WTC11 (cell line): ENCODE data around the gene ZBP1. TPM values are rescaled to one million over a fixed set of nuclear protein-coding genes. Genes with fewer than 3 reads are reported as not detected.
A peak's percentile ranks its signal among the peaks of the same experiment; 100 is the strongest.

ENCODE experiments used
- ATAC-seq: fragments of 200-7000 bp; cut with Tn5 transposase; 2 replicates; pipeline ENCODE4 v1.10.0; 2021; ENCODE audit warnings: mild to moderate bottlenecking, moderate library complexity
- CTCF ChIA-PET: fragments of 300-600 bp; sonication (Branson Sonifier 250); formaldehyde crosslinking; loops from one replicate; lab custom pipeline; 2021; ENCODE audit warnings: antibody characterized with exemption; lab: Charles Lee
- POLR2A ChIA-PET: fragments of 350-600 bp; sonication (Branson Sonifier 250); formaldehyde crosslinking; loops from one replicate; lab custom pipeline; 2021; ENCODE audit warnings: antibody characterized with exemption; lab: Charles Lee
- DNase-seq: peaks from one replicate; pipeline ENCODE4 v3.0.0; 2021; ENCODE audit warnings: low spot score
- H3K27ac Mint-ChIP-seq: 2 replicates; pipeline ENCODE4 v1.8.0; 2021; ENCODE audit warnings: mixed read lengths
- H3K27me3 Mint-ChIP-seq: 2 replicates; pipeline ENCODE4 v1.8.0; 2021; ENCODE audit warnings: low read depth, mild to moderate bottlenecking, moderate library complexity, mixed read lengths
- H3K36me3 Mint-ChIP-seq: 2 replicates; pipeline ENCODE4 v1.8.0; 2021; ENCODE audit warnings: mixed read lengths
- H3K4me1 Mint-ChIP-seq: 2 replicates; pipeline ENCODE4 v1.8.0; 2022; ENCODE audit warnings: mixed read lengths
- H3K4me3 Mint-ChIP-seq: 2 replicates; pipeline ENCODE4 v1.8.0; 2021; ENCODE audit warnings: mild to moderate bottlenecking, moderate library complexity, mixed read lengths
- H3K9me3 Mint-ChIP-seq: 2 replicates; pipeline ENCODE4 v1.8.0; 2021; ENCODE audit warnings: mixed read lengths
- CBFB ChIP-seq: sonication (generic); formaldehyde crosslinking; IDR thresholded peaks from 2 replicates; pipeline ENCODE4 v1.8.1; 2022; ENCODE audit warnings: mild to moderate bottlenecking, low read depth, missing genetic modification reagents
- FOXJ3 ChIP-seq: sonication (generic); formaldehyde crosslinking; IDR thresholded peaks from 2 replicates; pipeline ENCODE4 v1.9.0; 2021; ENCODE audit warnings: missing genetic modification reagents, mild to moderate bottlenecking, borderline replicate concordance
- FOXK1 ChIP-seq: sonication (generic); formaldehyde crosslinking; IDR thresholded peaks from 2 replicates; pipeline ENCODE4 v1.8.0; 2022; ENCODE audit warnings: mild to moderate bottlenecking, moderate library complexity, missing genetic modification reagents
- IRF2 ChIP-seq: sonication (generic); formaldehyde crosslinking; IDR thresholded peaks from 2 replicates; pipeline ENCODE4 v1.8.0; 2022; ENCODE audit warnings: low read depth, missing genetic modification reagents, borderline replicate concordance
- KAT7 ChIP-seq: sonication (generic); formaldehyde crosslinking; IDR thresholded peaks from 2 replicates; pipeline ENCODE4 v1.8.1; 2023; ENCODE audit warnings: missing genetic modification reagents, mild to moderate bottlenecking, borderline replicate concordance
- NR2C2 ChIP-seq: sonication (generic); formaldehyde crosslinking; IDR thresholded peaks from 2 replicates; pipeline ENCODE4 v1.8.0; 2022; ENCODE audit warnings: mild to moderate bottlenecking, missing genetic modification reagents
- ZNF121 ChIP-seq: sonication (generic); formaldehyde crosslinking; IDR thresholded peaks from 2 replicates; pipeline ENCODE4 v1.8.0; 2023; ENCODE audit warnings: missing genetic modification reagents
- ZNF232 ChIP-seq: sonication (generic); formaldehyde crosslinking; IDR thresholded peaks from 2 replicates; pipeline ENCODE4 v1.8.0; 2022; ENCODE audit warnings: mild to moderate bottlenecking, missing genetic modification reagents
- ZNF317 ChIP-seq: sonication (generic); formaldehyde crosslinking; IDR thresholded peaks from 2 replicates; pipeline ENCODE4 v1.8.1; 2023; ENCODE audit warnings: low read depth, mild to moderate bottlenecking, moderate library complexity, missing genetic modification reagents, borderline replicate concordance
- ZNF396 ChIP-seq: fragments of 250-450 bp; sonication (Bioruptor Pico); IDR thresholded peaks from 2 replicates; pipeline ENCODE4 v1.8.0; 2021; ENCODE audit warnings: mild to moderate bottlenecking, moderate library complexity, borderline replicate concordance
- total RNA-seq: library from RNA; stranded (reverse); gene quantifications from 3 replicates; pipeline ENCODE4 v1.2.3, GENCODE V29; 2021
- TF ChIP-seq, protein P1 (sequence below): fragments of 250-450 bp; sonication (Bioruptor Pico); IDR thresholded peaks from 2 replicates; pipeline ENCODE4 v1.9.0; 2021; ENCODE audit warnings: moderate library complexity, mild to moderate bottlenecking, inconsistent platforms, borderline replicate concordance
- TF ChIP-seq, protein P2 (sequence below): sonication (generic); formaldehyde crosslinking; IDR thresholded peaks from 2 replicates; pipeline ENCODE4 v1.8.1; 2022; ENCODE audit warnings: missing genetic modification reagents, borderline replicate concordance
- TF ChIP-seq, protein P3 (sequence below): fragments of 200-600 bp; IDR thresholded peaks from 2 replicates; pipeline ENCODE4 v1.8.0; 2022; ENCODE audit warnings: antibody characterized with exemption
- TF ChIP-seq, protein P4 (sequence below): fragments of 250-450 bp; sonication (Bioruptor Pico); IDR thresholded peaks from 2 replicates; pipeline ENCODE4 v1.9.0; 2021; ENCODE audit warnings: mild to moderate bottlenecking, borderline replicate concordance
- TF ChIP-seq, protein P5 (sequence below): sonication (generic); formaldehyde crosslinking; IDR thresholded peaks from 2 replicates; pipeline ENCODE4 v1.8.1; 2022; ENCODE audit warnings: mild to moderate bottlenecking, moderate library complexity, missing genetic modification reagents

The ZBP1 gene
- total RNA-seq, 1 experiment from 2014 or later: not detected

DNA sequence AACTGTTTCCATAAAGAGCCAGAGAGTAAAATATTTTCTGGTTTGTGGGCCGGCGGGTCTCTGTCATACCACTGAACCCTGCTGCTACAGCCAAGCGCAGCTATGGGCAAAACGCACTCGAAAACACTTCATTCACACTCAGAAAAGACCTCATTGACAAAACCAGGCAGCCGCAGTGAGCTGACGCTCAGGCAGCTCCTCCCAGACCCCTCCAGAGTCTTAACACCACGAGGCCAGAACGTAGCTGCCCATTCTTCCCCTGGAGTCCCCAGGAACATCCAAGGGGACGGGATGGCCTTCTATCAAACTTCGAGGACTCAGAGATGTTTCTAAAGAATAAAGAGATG lies 35.6 kb upstream of the ZBP1 start (continued):
- TF ChIP-seq, protein P1, sequence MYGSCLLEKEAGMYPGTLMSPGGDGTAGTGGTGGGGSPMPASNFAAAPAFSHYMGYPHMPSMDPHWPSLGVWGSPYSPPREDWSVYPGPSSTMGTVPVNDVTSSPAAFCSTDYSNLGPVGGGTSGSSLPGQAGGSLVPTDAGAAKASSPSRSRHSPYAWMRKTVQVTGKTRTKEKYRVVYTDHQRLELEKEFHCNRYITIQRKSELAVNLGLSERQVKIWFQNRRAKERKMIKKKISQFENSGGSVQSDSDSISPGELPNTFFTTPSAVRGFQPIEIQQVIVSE (CRISPR knock-in tag): no peak
- TF ChIP-seq ZNF121 (CRISPR knock-in tag) (no peak), ZNF232 (no peak), FOXK1 (CRISPR knock-in tag) (no peak)
- TF ChIP-seq, protein P2, sequence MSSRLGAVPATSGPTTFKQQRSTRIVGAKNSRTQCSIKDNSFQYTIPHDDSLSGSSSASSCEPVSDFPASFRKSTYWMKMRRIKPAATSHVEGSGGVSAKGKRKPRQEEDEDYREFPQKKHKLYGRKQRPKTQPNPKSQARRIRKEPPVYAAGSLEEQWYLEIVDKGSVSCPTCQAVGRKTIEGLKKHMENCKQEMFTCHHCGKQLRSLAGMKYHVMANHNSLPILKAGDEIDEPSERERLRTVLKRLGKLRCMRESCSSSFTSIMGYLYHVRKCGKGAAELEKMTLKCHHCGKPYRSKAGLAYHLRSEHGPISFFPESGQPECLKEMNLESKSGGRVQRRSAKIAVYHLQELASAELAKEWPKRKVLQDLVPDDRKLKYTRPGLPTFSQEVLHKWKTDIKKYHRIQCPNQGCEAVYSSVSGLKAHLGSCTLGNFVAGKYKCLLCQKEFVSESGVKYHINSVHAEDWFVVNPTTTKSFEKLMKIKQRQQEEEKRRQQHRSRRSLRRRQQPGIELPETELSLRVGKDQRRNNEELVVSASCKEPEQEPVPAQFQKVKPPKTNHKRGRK (CRISPR knock-in tag): no peak
- TF ChIP-seq, all 79 proteins: peak for 0

DNA sequence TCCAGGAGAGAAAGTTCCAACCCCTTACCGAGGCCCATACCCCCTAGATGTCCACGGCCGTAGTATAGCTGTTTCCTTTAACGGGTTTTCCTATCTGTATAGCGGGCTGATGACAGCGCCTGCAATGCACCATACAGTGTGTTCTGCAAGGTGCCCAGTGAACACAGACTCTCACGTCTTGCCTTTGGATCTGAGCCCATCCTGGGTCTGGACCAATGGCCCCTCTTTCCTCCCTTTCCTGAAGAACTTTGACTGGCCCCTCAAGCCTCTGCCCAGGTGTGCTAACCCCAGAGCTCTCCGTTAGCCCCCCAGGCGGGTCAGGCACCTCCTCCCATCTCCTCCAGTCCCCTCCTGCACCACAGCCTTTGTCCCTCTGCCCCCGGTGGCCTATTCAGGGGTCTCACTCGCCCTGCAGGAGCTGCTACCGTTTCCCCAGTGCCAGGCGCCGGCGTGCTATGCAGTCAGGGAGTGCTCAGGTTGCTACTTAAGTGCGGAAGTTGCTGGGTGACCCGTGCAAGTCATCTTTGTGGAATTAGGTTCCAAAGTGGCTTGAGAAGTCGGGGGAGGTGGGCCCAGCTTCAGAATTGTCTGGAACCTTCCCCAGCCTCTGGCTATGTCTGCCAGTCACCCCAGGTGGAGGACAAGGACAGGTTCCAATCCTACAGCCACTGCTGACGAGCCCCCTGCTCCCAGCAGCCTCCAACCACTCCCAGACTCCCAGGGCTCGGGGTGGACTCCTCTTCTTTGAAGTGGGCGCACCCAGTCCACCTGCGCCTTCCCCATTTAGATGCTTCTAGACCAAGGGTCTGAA lies 35.0 kb upstream of the ZBP1 start:
- Mint-ChIP-seq H3K27me3 (no peaks in the 10 kb centered on the region), H3K9me3 (no peaks in the 10 kb centered on the region), H3K4me1 (peaks cover 23% of the 10 kb centered on the region), H3K36me3 (peaks cover 32% of the 10 kb centered on the region), H3K4me3 (no peak overlapping the region), H3K27ac (no peak overlapping the region; the same call in none of the 2 replicates)
- ChIA-PET CTCF (interaction anchor here (0.6 to 2.4 kb wide), 11 partner anchors 10 to 526 kb away, joined by 3 to 11 read pairs (median 4); partner anchors contain the start of gene ZBP1), POLR2A (no interaction called here)
- ATAC-seq (peak; percentile 49), DNase-seq (peak; percentile 52)
- no peak for TF ChIP-seq KAT7
- TF ChIP-seq ZNF396 (CRISPR knock-in tag): no peak
- TF ChIP-seq IRF2 (CRISPR knock-in tag): no peak

DNA sequence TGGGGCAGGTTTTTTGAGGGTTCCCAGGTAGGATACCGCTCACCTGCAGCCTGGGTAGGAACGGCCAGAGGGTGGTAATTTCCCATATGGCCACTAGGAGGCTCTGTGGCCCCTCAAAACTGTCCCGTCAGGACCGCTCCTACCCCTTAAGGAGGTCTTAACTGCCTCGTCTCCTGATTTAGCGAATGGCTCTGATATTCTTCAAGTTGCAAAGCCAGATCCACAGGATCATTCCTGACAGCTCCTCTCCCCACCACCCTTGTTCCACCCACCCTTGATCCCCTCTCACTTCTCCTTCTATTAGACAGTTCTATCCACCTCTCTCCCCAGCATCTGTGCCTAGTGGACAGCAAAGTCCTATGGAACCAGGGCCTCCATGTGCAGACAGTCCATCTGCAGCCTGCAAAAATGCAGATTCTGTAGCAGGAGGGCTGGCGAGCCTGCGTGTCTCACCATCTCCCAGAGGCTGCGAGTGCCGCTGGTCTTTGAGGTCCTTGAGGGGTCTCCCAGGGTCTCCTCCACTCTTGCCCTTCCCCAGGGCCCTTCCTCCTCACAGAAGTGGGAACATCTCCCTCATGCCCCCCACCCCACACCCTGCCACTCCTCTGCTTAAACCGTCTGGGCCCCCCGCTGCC lies 34.3 kb upstream of the ZBP1 start:
- CTCF ChIA-PET: interaction anchor here (0.6 to 2.4 kb wide), 14 partner anchors 12 to 527 kb away, joined by 3 to 11 read pairs (median 3); partner anchors contain the start of gene ZBP1
- DNase-seq (peak; percentile 76), ATAC-seq (peak; percentile 84)
- POLR2A ChIA-PET: no interaction called here
- H3K36me3 Mint-ChIP-seq: peaks cover 34% of the 10 kb centered on the region
- no peak overlapping the region for H3K4me3 Mint-ChIP-seq
- no peak for TF ChIP-seq FOXJ3 (CRISPR knock-in tag)
- TF ChIP-seq, protein P3, sequence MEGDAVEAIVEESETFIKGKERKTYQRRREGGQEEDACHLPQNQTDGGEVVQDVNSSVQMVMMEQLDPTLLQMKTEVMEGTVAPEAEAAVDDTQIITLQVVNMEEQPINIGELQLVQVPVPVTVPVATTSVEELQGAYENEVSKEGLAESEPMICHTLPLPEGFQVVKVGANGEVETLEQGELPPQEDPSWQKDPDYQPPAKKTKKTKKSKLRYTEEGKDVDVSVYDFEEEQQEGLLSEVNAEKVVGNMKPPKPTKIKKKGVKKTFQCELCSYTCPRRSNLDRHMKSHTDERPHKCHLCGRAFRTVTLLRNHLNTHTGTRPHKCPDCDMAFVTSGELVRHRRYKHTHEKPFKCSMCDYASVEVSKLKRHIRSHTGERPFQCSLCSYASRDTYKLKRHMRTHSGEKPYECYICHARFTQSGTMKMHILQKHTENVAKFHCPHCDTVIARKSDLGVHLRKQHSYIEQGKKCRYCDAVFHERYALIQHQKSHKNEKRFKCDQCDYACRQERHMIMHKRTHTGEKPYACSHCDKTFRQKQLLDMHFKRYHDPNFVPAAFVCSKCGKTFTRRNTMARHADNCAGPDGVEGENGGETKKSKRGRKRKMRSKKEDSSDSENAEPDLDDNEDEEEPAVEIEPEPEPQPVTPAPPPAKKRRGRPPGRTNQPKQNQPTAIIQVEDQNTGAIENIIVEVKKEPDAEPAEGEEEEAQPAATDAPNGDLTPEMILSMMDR: peak; percentile 89
- H3K9me3 Mint-ChIP-seq: no peaks in the 10 kb centered on the region
- H3K4me1 Mint-ChIP-seq: peaks cover 24% of the 10 kb centered on the region
- peak overlapping the region; percentile 48; the same call in 1 of the 2 replicates for H3K27ac Mint-ChIP-seq
- no peaks in the 10 kb centered on the region for H3K27me3 Mint-ChIP-seq

DNA sequence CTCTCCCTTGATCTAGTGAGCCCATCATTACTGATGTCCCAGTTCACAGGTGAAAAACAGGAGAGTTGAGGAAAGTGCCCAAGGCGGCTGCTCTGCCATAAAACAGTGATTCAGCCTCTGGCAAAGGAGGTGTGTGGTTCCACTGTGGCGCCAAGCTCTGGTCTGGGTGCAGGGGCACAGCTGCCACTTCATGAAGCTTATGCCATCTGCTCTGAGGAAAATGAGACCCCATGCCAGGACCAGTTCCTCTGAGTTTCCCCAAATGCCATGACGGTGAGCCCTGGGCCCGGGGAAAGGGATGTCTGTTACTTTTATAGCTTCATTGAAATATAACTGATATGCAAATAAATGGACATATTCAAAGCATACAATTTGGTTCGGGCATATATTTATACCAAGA lies 33.7 kb upstream of the ZBP1 start:
- no peak for DNase-seq
- ChIA-PET CTCF (interaction anchor here (0.6 to 2.4 kb wide), 6 partner anchors 31 to 434 kb away, joined by 3 to 11 read pairs (median 3); no protein-coding TSS in a partner anchor), POLR2A (no interaction called here)
- no peak for ATAC-seq
- Mint-ChIP-seq H3K4me1 (peaks cover 24% of the 10 kb centered on the region), H3K36me3 (peaks cover 29% of the 10 kb centered on the region), H3K9me3 (no peaks in the 10 kb centered on the region), H3K27ac (no peak overlapping the region), H3K27me3 (no peaks in the 10 kb centered on the region), H3K4me3 (no peak overlapping the region)
- TF ChIP-seq ZNF317: no peak
- no peak for TF ChIP-seq ZNF121 (CRISPR knock-in tag)
- TF ChIP-seq NR2C2 (CRISPR knock-in tag): no peak
- TF ChIP-seq, protein P4, sequence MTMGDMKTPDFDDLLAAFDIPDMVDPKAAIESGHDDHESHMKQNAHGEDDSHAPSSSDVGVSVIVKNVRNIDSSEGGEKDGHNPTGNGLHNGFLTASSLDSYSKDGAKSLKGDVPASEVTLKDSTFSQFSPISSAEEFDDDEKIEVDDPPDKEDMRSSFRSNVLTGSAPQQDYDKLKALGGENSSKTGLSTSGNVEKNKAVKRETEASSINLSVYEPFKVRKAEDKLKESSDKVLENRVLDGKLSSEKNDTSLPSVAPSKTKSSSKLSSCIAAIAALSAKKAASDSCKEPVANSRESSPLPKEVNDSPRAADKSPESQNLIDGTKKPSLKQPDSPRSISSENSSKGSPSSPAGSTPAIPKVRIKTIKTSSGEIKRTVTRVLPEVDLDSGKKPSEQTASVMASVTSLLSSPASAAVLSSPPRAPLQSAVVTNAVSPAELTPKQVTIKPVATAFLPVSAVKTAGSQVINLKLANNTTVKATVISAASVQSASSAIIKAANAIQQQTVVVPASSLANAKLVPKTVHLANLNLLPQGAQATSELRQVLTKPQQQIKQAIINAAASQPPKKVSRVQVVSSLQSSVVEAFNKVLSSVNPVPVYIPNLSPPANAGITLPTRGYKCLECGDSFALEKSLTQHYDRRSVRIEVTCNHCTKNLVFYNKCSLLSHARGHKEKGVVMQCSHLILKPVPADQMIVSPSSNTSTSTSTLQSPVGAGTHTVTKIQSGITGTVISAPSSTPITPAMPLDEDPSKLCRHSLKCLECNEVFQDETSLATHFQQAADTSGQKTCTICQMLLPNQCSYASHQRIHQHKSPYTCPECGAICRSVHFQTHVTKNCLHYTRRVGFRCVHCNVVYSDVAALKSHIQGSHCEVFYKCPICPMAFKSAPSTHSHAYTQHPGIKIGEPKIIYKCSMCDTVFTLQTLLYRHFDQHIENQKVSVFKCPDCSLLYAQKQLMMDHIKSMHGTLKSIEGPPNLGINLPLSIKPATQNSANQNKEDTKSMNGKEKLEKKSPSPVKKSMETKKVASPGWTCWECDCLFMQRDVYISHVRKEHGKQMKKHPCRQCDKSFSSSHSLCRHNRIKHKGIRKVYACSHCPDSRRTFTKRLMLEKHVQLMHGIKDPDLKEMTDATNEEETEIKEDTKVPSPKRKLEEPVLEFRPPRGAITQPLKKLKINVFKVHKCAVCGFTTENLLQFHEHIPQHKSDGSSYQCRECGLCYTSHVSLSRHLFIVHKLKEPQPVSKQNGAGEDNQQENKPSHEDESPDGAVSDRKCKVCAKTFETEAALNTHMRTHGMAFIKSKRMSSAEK: no peak
- TF ChIP-seq, protein P5, sequence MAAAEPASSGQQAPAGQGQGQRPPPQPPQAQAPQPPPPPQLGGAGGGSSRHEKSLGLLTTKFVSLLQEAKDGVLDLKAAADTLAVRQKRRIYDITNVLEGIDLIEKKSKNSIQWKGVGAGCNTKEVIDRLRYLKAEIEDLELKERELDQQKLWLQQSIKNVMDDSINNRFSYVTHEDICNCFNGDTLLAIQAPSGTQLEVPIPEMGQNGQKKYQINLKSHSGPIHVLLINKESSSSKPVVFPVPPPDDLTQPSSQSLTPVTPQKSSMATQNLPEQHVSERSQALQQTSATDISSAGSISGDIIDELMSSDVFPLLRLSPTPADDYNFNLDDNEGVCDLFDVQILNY (CRISPR knock-in tag): no peak
- TF ChIP-seq CBFB (CRISPR knock-in tag): no peak
